ENCODE results near the gene IL13RA1.

DNA sequence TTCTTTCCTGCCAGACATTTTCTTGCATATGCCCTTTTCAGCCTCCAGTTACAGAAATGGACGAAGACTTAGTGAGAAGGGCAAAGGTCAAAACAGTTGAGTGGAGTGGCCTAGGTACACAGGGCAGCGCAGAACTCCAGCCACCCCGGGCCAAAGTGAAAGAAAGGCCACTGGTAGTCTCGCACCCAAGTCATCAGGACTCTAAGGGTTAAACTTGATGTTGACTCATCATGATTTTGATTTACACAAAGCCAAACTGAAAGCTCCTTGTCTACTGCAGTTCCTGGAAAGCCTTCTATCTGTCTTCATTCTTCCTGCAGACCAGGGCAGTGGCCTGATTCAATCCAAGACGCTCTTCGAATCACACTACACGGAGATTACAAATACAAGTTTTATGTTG is 2.6 kb upstream of the IL13RA1 start:
- TF ChIP-seq YY1 (IDR thresholded peaks at IDR 0.05): no peak
- TF ChIP-seq, protein P1, sequence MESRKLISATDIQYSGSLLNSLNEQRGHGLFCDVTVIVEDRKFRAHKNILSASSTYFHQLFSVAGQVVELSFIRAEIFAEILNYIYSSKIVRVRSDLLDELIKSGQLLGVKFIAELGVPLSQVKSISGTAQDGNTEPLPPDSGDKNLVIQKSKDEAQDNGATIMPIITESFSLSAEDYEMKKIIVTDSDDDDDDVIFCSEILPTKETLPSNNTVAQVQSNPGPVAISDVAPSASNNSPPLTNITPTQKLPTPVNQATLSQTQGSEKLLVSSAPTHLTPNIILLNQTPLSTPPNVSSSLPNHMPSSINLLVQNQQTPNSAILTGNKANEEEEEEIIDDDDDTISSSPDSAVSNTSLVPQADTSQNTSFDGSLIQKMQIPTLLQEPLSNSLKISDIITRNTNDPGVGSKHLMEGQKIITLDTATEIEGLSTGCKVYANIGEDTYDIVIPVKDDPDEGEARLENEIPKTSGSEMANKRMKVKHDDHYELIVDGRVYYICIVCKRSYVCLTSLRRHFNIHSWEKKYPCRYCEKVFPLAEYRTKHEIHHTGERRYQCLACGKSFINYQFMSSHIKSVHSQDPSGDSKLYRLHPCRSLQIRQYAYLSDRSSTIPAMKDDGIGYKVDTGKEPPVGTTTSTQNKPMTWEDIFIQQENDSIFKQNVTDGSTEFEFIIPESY (IDR thresholded peaks at IDR 0.05): no peak
- TF ChIP-seq, protein P2, sequence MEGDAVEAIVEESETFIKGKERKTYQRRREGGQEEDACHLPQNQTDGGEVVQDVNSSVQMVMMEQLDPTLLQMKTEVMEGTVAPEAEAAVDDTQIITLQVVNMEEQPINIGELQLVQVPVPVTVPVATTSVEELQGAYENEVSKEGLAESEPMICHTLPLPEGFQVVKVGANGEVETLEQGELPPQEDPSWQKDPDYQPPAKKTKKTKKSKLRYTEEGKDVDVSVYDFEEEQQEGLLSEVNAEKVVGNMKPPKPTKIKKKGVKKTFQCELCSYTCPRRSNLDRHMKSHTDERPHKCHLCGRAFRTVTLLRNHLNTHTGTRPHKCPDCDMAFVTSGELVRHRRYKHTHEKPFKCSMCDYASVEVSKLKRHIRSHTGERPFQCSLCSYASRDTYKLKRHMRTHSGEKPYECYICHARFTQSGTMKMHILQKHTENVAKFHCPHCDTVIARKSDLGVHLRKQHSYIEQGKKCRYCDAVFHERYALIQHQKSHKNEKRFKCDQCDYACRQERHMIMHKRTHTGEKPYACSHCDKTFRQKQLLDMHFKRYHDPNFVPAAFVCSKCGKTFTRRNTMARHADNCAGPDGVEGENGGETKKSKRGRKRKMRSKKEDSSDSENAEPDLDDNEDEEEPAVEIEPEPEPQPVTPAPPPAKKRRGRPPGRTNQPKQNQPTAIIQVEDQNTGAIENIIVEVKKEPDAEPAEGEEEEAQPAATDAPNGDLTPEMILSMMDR (IDR thresholded peaks at IDR 0.05; ENCODE audit: low read depth, low read length, missing input control): no peak

Data from liver (tissue), 2 donors.